GM12878 (cell line): Measurements from ENCODE around the gene BRD3. TPM values are rescaled to one million over a fixed set of nuclear protein-coding genes. Genes with fewer than 3 reads are reported as not detected.
A peak's percentile ranks its signal among the peaks of the same experiment; 100 is the strongest.

Source experiments
- ATAC-seq: fragments of 200-7000 bp; cut with Tn5 transposase; 3 replicates; pipeline ENCODE4 v1.9.1; 2020; ENCODE audit warnings: mild to moderate bottlenecking, moderate library complexity
- BruUV-seq: library from RNA; stranded (reverse); fragments of 400-500 nt; replicated peaks from 2 replicates; lab custom pipeline; 2021; lab: Mats Ljungman, UMichigan
- CTCF ChIA-PET: fragments of 300-600 bp; sonication (Branson Sonifier 250); formaldehyde crosslinking; extraction: SDS; loops from one replicate; lab custom pipeline; 2021; ENCODE audit warnings: inconsistent platforms; lab: Yijun Ruan, JAX
- POLR2A ChIA-PET: fragments of 350-600 bp; formaldehyde crosslinking; extraction: SDS; loops from one replicate; lab custom pipeline; 2021; ENCODE audit warnings: inconsistent platforms; lab: Charles Lee
- RAD21 ChIA-PET: fragments of 300-600 bp; sonication (Branson Sonifier 250); formaldehyde crosslinking; loops from one replicate; lab custom pipeline; 2023; ENCODE audit warnings: antibody characterized with exemption; ENCODE audit not compliant: unreplicated experiment; lab: Charles Lee
- SMC1A ChIA-PET: fragments of 300-600 bp; sonication (Branson Sonifier 250); formaldehyde crosslinking; loops from one replicate; lab custom pipeline; 2023; ENCODE audit not compliant: unreplicated experiment, uncharacterized antibody; lab: Charles Lee
- DNase-seq: peaks from one replicate; pipeline ENCODE4 v3.0.0-alpha.2; 2011; ENCODE audit warnings: low read depth, low spot score
- FAIRE-seq: peaks from 3 replicates; lab custom pipeline; 2011; peaks lifted over from hg19 to GRCh38; lab: Jason Lieb, UNC
- H2AFZ ChIP-seq: 2 replicates; pipeline ENCODE4 v1.6.0; 2011; ENCODE audit warnings: low read depth, low read length, control low read depth; ENCODE audit not compliant: control insufficient read depth
- H3K27ac ChIP-seq: 2 replicates; pipeline ENCODE4 v1.5.1; 2011; ENCODE audit warnings: control low read depth; ENCODE audit not compliant: control insufficient read depth, insufficient read depth
- H3K27me3 ChIP-seq, 2 experiments: replicated peaks in 1 of 2; 2 replicates each; pipeline versions ENCODE4 v1.6.0 to v1.6.1; 2011; ENCODE audit warnings: low read length in 1 of 2; ENCODE audit not compliant: control insufficient read depth in 2 of 2, insufficient read depth in 2 of 2
- H3K36me3 ChIP-seq, 2 experiments: 2 replicates each; pipeline ENCODE4 v1.5.1; 2011; ENCODE audit warnings: low read length in 1 of 2; ENCODE audit not compliant: control insufficient read depth in 2 of 2, insufficient read depth in 2 of 2
- H3K4me1 ChIP-seq: 2 replicates; pipeline ENCODE4 v1.6.1; 2011; ENCODE audit warnings: mild to moderate bottlenecking, low read length, moderate library complexity, mixed read lengths; ENCODE audit not compliant: control insufficient read depth, insufficient read depth
- H3K4me2 ChIP-seq: 2 replicates; pipeline ENCODE4 v1.6.0; 2011; ENCODE audit warnings: control low read depth; ENCODE audit not compliant: control insufficient read depth, insufficient read depth
- H3K4me3 ChIP-seq: fragments of 200-600 bp; sonication (generic); 2 replicates; pipeline ENCODE4 v1.5.1; 2016
- H3K79me2 ChIP-seq: 2 replicates; pipeline ENCODE4 v1.6.0; 2011; ENCODE audit warnings: low read length; ENCODE audit not compliant: control insufficient read depth, insufficient read depth
- H3K9ac ChIP-seq: 2 replicates; pipeline ENCODE4 v1.8.0; 2011; ENCODE audit warnings: low read length, control low read depth, mixed read lengths; ENCODE audit not compliant: control insufficient read depth, insufficient read depth
- H3K9me3 ChIP-seq: replicated peaks from 3 replicates; pipeline ENCODE4 v1.5.1; 2011; ENCODE audit warnings: mild to moderate bottlenecking, low read length; ENCODE audit not compliant: control insufficient read depth, insufficient read depth
- H4K20me1 ChIP-seq: 2 replicates; pipeline ENCODE4 v1.6.0; 2011; ENCODE audit not compliant: control insufficient read depth, insufficient read depth
- ATF3 ChIP-seq: IDR thresholded peaks from 2 replicates; pipeline ENCODE4 v1.6.1; 2011; ENCODE audit warnings: low read depth, mild to moderate bottlenecking, low read length, moderate library complexity, borderline replicate concordance; ENCODE audit errors: extremely low read depth
- CBFB ChIP-seq: IDR thresholded peaks from 2 replicates; pipeline ENCODE4 v1.6.1; 2016; ENCODE audit warnings: antibody characterized with exemption, low read depth
- CREM ChIP-seq: IDR thresholded peaks from 2 replicates; pipeline ENCODE4 v1.6.1; 2014; ENCODE audit warnings: antibody characterized with exemption, low read depth
- ESRRA ChIP-seq: IDR thresholded peaks from 2 replicates; pipeline ENCODE4 v1.6.1; 2012; ENCODE audit warnings: mild to moderate bottlenecking, low read length, improper control_type of control experiment
- HDAC2 ChIP-seq: fragments of 200-600 bp; sonication (generic); IDR thresholded peaks from 2 replicates; pipeline ENCODE4 v1.6.1; 2017
- IKZF1 ChIP-seq: fragments of 450-650 bp; conservative IDR thresholded peaks from 2 replicates; pipeline ENCODE4 v1.6.1; 2017; ENCODE audit warnings: antibody characterized with exemption, mild to moderate bottlenecking
- JUND ChIP-seq: IDR thresholded peaks from 2 replicates; pipeline ENCODE4 v1.6.1; 2012; ENCODE audit warnings: low read depth, mild to moderate bottlenecking, low read length, improper control_type of control experiment, moderate library complexity
- MEF2B ChIP-seq: fragments of 450-650 bp; IDR thresholded peaks from 2 replicates; pipeline ENCODE4 v1.6.1; 2018; ENCODE audit warnings: mild to moderate bottlenecking, moderate library complexity; ENCODE audit not compliant: partially characterized antibody, poor library complexity, severe bottlenecking
- NFXL1 ChIP-seq: fragments of 450-650 bp; IDR thresholded peaks from 2 replicates; pipeline ENCODE4 v1.6.1; 2017; ENCODE audit warnings: antibody characterized with exemption, mild to moderate bottlenecking, borderline replicate concordance
- NR2C2 ChIP-seq: IDR thresholded peaks from 2 replicates; pipeline ENCODE4 v1.6.1; 2011; ENCODE audit warnings: borderline replicate concordance, low read depth; ENCODE audit not compliant: control insufficient read depth, insufficient read length
- POLR2A ChIP-seq: IDR thresholded peaks from 2 replicates; pipeline ENCODE4 v1.6.1; 2011; ENCODE audit warnings: low read depth, mild to moderate bottlenecking, low read length
- TAF1 ChIP-seq: IDR thresholded peaks from 2 replicates; pipeline ENCODE4 v1.6.1; 2011; ENCODE audit warnings: mild to moderate bottlenecking, low read depth, low read length, borderline replicate concordance
- TCF3 ChIP-seq: IDR thresholded peaks from 2 replicates; pipeline ENCODE4 v1.6.1; 2012; ENCODE audit warnings: low read depth, mild to moderate bottlenecking, low read length, borderline replicate concordance; ENCODE audit not compliant: insufficient read depth
- YBX1 ChIP-seq: fragments of 450-650 bp; IDR thresholded peaks from 2 replicates; pipeline ENCODE4 v1.6.1; 2016; ENCODE audit warnings: antibody characterized with exemption
- ZBTB33 ChIP-seq: fragments of 450-650 bp; IDR thresholded peaks from 2 replicates; pipeline ENCODE4 v1.6.1; 2017; ENCODE audit warnings: mild to moderate bottlenecking
- ZNF217 ChIP-seq: fragments of 450-650 bp; IDR thresholded peaks from 2 replicates; pipeline ENCODE4 v1.6.1; 2017; ENCODE audit warnings: antibody characterized with exemption, mild to moderate bottlenecking
- ZNF274 ChIP-seq: IDR thresholded peaks from one replicate; pipeline ENCODE4 v1.8.0; 2011; ENCODE audit not compliant: insufficient read length, insufficient read depth
- WGBS: methylation state at CpG from one replicate; pipeline ENCODE4 v1.1.6; 2016; ENCODE audit warnings: low lambda C conversion rate; ENCODE audit not compliant: insufficient replicate concordance, insufficient coverage; ENCODE audit errors: missing lambda C conversion rate; 5-methylcytosine and 5-hydroxymethylcytosine counted together
- in situ Hi-C: fragments of 300-500 bp; cut with MboI; formaldehyde crosslinking; loops from 9 replicates; pipeline ENCODE4 v1.14.3; 2018; ENCODE audit warnings: mixed read lengths
- intact Hi-C: fragments of 100-400 bp; cut with micrococcal nuclease; formaldehyde crosslinking; loops from one replicate; pipeline ENCODE4 v1.14.2; 2022; ENCODE audit not compliant: unreplicated experiment
- polyA plus RNA-seq, 11 experiments: library from polyadenylated mRNA; depleted of rRNA in 4 of 11; unstranded in 6 of 11; stranded (reverse) in 5 of 11; fragments of >200 nt; fragmentation: Nextera tagmentation in 4 of 11; fragmentation: Illumina TruSeq in 1 of 11; extraction: Ambion mirVana in 4 of 11; extraction: Trizol in 1 of 11; gene quantifications; 1 replicate in 1 of 11; 2 replicates in 10 of 11; pipeline versions ENCODE4 v1.2.1 to v1.2.3, GENCODE V29; 2011 to 2016; ENCODE audit warnings: inconsistent platforms in 2 of 11, missing spikeins in 2 of 11, low read depth in 1 of 11
- total RNA-seq, 4 experiments: library from RNA; depleted of rRNA in 3 of 4; stranded (reverse); fragments of >200 nt in 3 of 4; fragmentation: Illumina TruSeq in 1 of 4; extraction: Trizol in 1 of 4; gene quantifications; 2 replicates each; pipeline versions ENCODE4 v1.2.1 to v1.2.3, GENCODE V29; 2013 to 2021

The BRD3 gene
- total and polyA plus RNA-seq, 10 of the 15 experiments (the other 5 are each of a cell fraction or from before 2014, with no cell fraction given) = 0.53 to 20.8 (median 4.8) TPM

GRCh38 chr9:134041649-134041962 lies 26.2 kb downstream of the BRD3 start:
- no peak for DNase-seq
- BruUV-seq = no TSS peak

GRCh38 chr9:134040781-134041648 lies 26.8 kb downstream of the BRD3 start:
- Histone ChIP-seq H3K9ac (no peak overlapping the region), H3K36me3 (peaks cover 0 to 15% of the 10 kb centered on the region in 2 experiments; a peak in 3 of 4 replicates), H3K9me3 (no peaks in the 10 kb centered on the region), H3K27ac (no peak overlapping the region), H3K79me2 (no peaks in the 10 kb centered on the region), H3K4me3 (no peak overlapping the region), H3K4me2 (no peak overlapping the region), H3K27me3 (no peaks in the 10 kb centered on the region), H4K20me1 (no peaks in the 10 kb centered on the region), H3K4me1 (no peaks in the 10 kb centered on the region), H2AFZ (no peak overlapping the region)
- DNase-seq = no peak
- intact Hi-C loops = no loop called here
- no peak for FAIRE-seq
- BruUV-seq = no TSS peak
- no peak for ATAC-seq
- ChIA-PET RAD21 (no interaction called here), SMC1A (no interaction called here), CTCF (no interaction called here), POLR2A (no interaction called here)
- in situ Hi-C loops = no loop called here
- 92% methylated on average over 21 of the region's 21 CpGs for WGBS
- TF ChIP-seq MEF2B (no peak), ATF3 (no peak), ZBTB33 (no peak), NFXL1 (no peak), ZNF274 (no peak), YBX1 (no peak), ZNF217 (no peak), HDAC2 (no peak), JUND (no peak), CBFB (no peak), TAF1 (no peak), CREM (no peak), TCF3 (no peak), ESRRA (no peak), IKZF1 (no peak)

More at GRCh38 chr9:134041649-134041962, 26.2 kb downstream of the BRD3 start:
- H3K9me3 ChIP-seq = no peaks in the 10 kb centered on the region
- H3K27ac ChIP-seq = no peak overlapping the region
- CTCF ChIA-PET = no interaction called here
- no peaks in the 10 kb centered on the region for H3K27me3 ChIP-seq
- H4K20me1 ChIP-seq = no peaks in the 10 kb centered on the region
- WGBS = 95% methylated on average over 16 of the region's 16 CpGs
- H2AFZ ChIP-seq = no peak overlapping the region
- no peak overlapping the region for H3K4me2 ChIP-seq
- POLR2A ChIA-PET = no interaction called here
- peaks cover 0 to 15% of the 10 kb centered on the region in 2 experiments; a peak in 3 of 4 replicates for H3K36me3 ChIP-seq
- H3K79me2 ChIP-seq = no peaks in the 10 kb centered on the region
- FAIRE-seq (no peak), ATAC-seq (no peak)
- RAD21 ChIA-PET = no interaction called here
- no peak overlapping the region for H3K4me3 ChIP-seq
- in situ Hi-C loops = no loop called here
- SMC1A ChIA-PET = no interaction called here
- TF ChIP-seq NR2C2 (no peak), POLR2A (peak; percentile 15; the same call in 1 of the 2 replicates)
- intact Hi-C loops = no loop called here
- no peaks in the 10 kb centered on the region for H3K4me1 ChIP-seq
- no peak overlapping the region for H3K9ac ChIP-seq
